PC-3 (cell line): ENCODE measurements around the gene PSMC6. TPM values are rescaled to one million over a fixed set of nuclear protein-coding genes. Genes with fewer than 3 reads are reported as not detected.

Source experiments
- ATAC-seq: fragments of 200-7000 bp; cut with Tn5 transposase; 2 replicates; pipeline ENCODE4 v1.9.1; 2020; ENCODE audit warnings: mild to moderate bottlenecking, moderate library complexity
- BruUV-seq: library from RNA; stranded (reverse); fragments of 400-500 nt; replicated peaks from 2 replicates; lab custom pipeline; 2021; lab: Mats Ljungman, UMichigan
- CTCF ChIA-PET: fragments of 300-600 bp; sonication (Branson Sonifier 250); formaldehyde crosslinking; loops from one replicate; lab custom pipeline; 2022; ENCODE audit warnings: antibody characterized with exemption; lab: Charles Lee
- POLR2A ChIA-PET: fragments of 300-600 bp; sonication (Branson Sonifier 250); formaldehyde crosslinking; loops from one replicate; lab custom pipeline; 2022; ENCODE audit warnings: antibody characterized with exemption; ENCODE audit not compliant: unreplicated experiment; lab: Charles Lee
- DNase-seq: peaks from one replicate; pipeline ENCODE4 v3.0.0-alpha.2; 2015
- H2AFZ ChIP-seq: fragments of 300-600 bp; sonication (generic); 2 replicates; pipeline ENCODE4 v1.6.0; 2016; ENCODE audit warnings: antibody characterized with exemption, low read length
- H3F3A ChIP-seq: fragments of 300-600 bp; sonication (generic); one replicate; pipeline ENCODE4 v1.6.0; 2017; ENCODE audit warnings: antibody characterized with exemption, low read length, control low read depth, mild to moderate bottlenecking; ENCODE audit not compliant: unreplicated experiment
- H3K27ac ChIP-seq: fragments of 300-600 bp; sonication (generic); 2 replicates; pipeline ENCODE4 v1.5.1; 2016; ENCODE audit warnings: mild to moderate bottlenecking, low read length
- H3K27me3 ChIP-seq: fragments of 300-600 bp; sonication (generic); 2 replicates; pipeline ENCODE4 v1.6.1; 2016; ENCODE audit warnings: low read length, mixed read lengths
- H3K36me3 ChIP-seq: fragments of 300-600 bp; sonication (generic); 2 replicates; pipeline ENCODE4 v1.6.1; 2016; ENCODE audit warnings: low read depth, mixed run types, low read length, mixed read lengths
- H3K4me1 ChIP-seq: fragments of 300-600 bp; sonication (generic); 2 replicates; pipeline ENCODE4 v1.5.1; 2016; ENCODE audit warnings: low read length; ENCODE audit not compliant: insufficient read depth
- H3K4me2 ChIP-seq: fragments of 300-600 bp; sonication (generic); 2 replicates; pipeline ENCODE4 v1.6.0; 2016; ENCODE audit warnings: low read length
- H3K4me3 ChIP-seq: fragments of 300-600 bp; sonication (generic); 2 replicates; pipeline ENCODE4 v1.5.1; 2016; ENCODE audit warnings: mild to moderate bottlenecking, low read length, mixed read lengths
- H3K79me2 ChIP-seq: fragments of 300-600 bp; sonication (generic); 2 replicates; pipeline ENCODE4 v1.6.1; 2017; ENCODE audit warnings: low read length, mixed read lengths
- H3K9ac ChIP-seq: fragments of 300-600 bp; sonication (generic); 2 replicates; pipeline ENCODE4 v1.6.0; 2016; ENCODE audit warnings: mild to moderate bottlenecking, low read length
- H3K9me2 ChIP-seq: fragments of 300-600 bp; sonication (generic); replicated peaks from 2 replicates; pipeline ENCODE4 v1.6.1; 2016; ENCODE audit warnings: mixed run types, low read length, mixed read lengths
- H3K9me3 ChIP-seq: fragments of 300-600 bp; sonication (generic); 2 replicates; pipeline ENCODE4 v1.6.1; 2016; ENCODE audit warnings: low read length, mixed read lengths
- H4K20me1 ChIP-seq: fragments of 300-600 bp; sonication (generic); 2 replicates; pipeline ENCODE4 v1.6.1; 2016; ENCODE audit warnings: low read length, mixed read lengths
- CTCF ChIP-seq: fragments of 300-600 bp; sonication (generic); conservative IDR thresholded peaks from 2 replicates; pipeline ENCODE4 v1.5.1; 2017; ENCODE audit warnings: antibody characterized with exemption, low read depth, mild to moderate bottlenecking, low read length
- EZH2 ChIP-seq: fragments of 300-600 bp; sonication (generic); IDR thresholded peaks from one replicate; pipeline ENCODE4 v1.6.1; 2017; ENCODE audit warnings: antibody characterized with exemption, mild to moderate bottlenecking, low read length; ENCODE audit not compliant: unreplicated experiment
- EZH2phosphoT487 ChIP-seq: fragments of 300-600 bp; sonication (generic); IDR thresholded peaks from 2 replicates; pipeline ENCODE4 v1.6.1; 2018; ENCODE audit warnings: mild to moderate bottlenecking, antibody characterized with exemption, low read length, borderline replicate concordance
- intact Hi-C: fragments of 100-400 bp; cut with micrococcal nuclease; formaldehyde crosslinking; loops from 2 replicates; pipeline ENCODE4 v1.9.0; 2023
- total RNA-seq: library from RNA; depleted of rRNA; stranded (reverse); fragments of >200 nt; gene quantifications from 2 replicates; pipeline ENCODE4 v1.2.3, GENCODE V29; 2014

PSMC6 gene
- total RNA-seq, 1 experiment from 2014 or later = 232 TPM

DNA sequence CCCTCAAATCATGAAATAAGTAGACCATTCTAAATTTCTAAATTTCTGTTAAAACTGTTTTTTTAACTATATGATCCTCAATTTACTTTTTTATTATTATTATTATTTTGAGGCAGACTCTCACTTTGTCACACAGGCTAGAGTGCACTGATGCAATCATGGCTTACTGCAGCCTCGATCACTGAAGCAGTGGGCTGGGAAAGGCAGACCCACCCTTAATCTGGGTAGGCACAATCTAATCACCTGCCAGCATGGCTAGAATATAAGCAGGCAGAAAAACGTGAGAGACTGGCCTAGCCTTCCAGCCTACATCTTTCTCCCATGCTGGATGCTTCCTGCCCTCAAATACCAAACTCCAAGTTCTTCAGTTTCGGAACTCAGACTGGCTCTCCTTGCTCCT is 14.0 kb upstream of the PSMC6 start:
- POLR2A ChIA-PET = interaction anchor here (0.6 kb wide), 1 partner anchor 15 kb away, joined by 6 read pairs; no protein-coding TSS in a partner anchor
- intact Hi-C loops = no loop called here

DNA sequence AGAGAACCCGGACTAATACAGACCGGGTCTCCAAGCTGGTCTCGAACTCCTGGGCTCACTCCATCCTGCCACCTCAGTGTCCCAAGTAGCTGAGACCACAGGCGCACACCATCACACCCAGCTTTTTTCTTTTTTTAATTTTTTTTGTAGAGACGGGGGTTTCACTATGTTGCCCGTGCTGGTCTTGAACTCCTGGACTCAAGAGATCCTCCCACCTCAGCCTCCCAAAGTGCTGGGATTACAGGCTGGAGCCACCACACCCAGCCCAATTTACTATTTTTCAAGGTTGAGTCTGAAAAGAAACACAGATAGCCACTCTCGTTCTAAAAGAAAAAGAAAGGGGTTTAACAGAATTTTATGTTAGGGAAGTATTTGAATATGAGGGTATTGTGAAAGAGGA is 13.5 kb upstream of the PSMC6 start:
- H3K79me2 ChIP-seq = peaks cover 69% of the 10 kb centered on the region
- intact Hi-C loops = no loop called here
- H3K4me3 ChIP-seq = peak overlapping the region; percentile 79
- no peaks in the 10 kb centered on the region for H3K27me3 ChIP-seq
- DNase-seq = no peak
- peak overlapping the region; percentile 96 for H3K9ac ChIP-seq
- ChIA-PET CTCF (interaction anchor here (0.5 kb wide), 1 partner anchor 228 kb away, joined by 11 read pairs; no protein-coding TSS in a partner anchor), POLR2A (interaction anchor here (0.6 kb wide), 1 partner anchor 15 kb away, joined by 6 read pairs; no protein-coding TSS in a partner anchor)
- TF ChIP-seq EZH2phosphoT487 = no peak
- no peak for TF ChIP-seq CTCF
- no peak for TF ChIP-seq EZH2
- ATAC-seq = no peak
- H3K9me2 ChIP-seq = no peaks in the 10 kb centered on the region
- H2AFZ ChIP-seq = no peak overlapping the region
- peaks cover 41% of the 10 kb centered on the region for H3K4me1 ChIP-seq
- H3K27ac ChIP-seq = no peak overlapping the region
- no peaks in the 10 kb centered on the region for H3K36me3 ChIP-seq
- BruUV-seq = no TSS peak
- H4K20me1 ChIP-seq = peaks cover 62% of the 10 kb centered on the region
- H3K9me3 ChIP-seq = no peaks in the 10 kb centered on the region
- H3K4me2 ChIP-seq = peak overlapping the region; percentile 90
- peaks cover 6% of the 10 kb centered on the region for H3F3A ChIP-seq

More for the DNA sequence above, 14.0 kb upstream of the PSMC6 start:
- no peaks in the 10 kb centered on the region for H3K27me3 ChIP-seq
- H3K4me2 ChIP-seq = peak overlapping the region; percentile 90
- H3K4me1 ChIP-seq = peaks cover 41% of the 10 kb centered on the region
- H3K9ac ChIP-seq = no peak overlapping the region
- H3K36me3 ChIP-seq = no peaks in the 10 kb centered on the region
- no TSS peak for BruUV-seq
- H3K9me2 ChIP-seq = no peaks in the 10 kb centered on the region
- H4K20me1 ChIP-seq = peaks cover 66% of the 10 kb centered on the region
- DNase-seq = no peak
- peak overlapping the region; percentile 79 for H3K4me3 ChIP-seq
- peaks cover 74% of the 10 kb centered on the region for H3K79me2 ChIP-seq
- no peak overlapping the region for H3K27ac ChIP-seq
- H2AFZ ChIP-seq = no peak overlapping the region
- TF ChIP-seq EZH2phosphoT487 (no peak), CTCF (no peak), EZH2 (no peak)
- no peaks in the 10 kb centered on the region for H3K9me3 ChIP-seq
- peaks cover 6% of the 10 kb centered on the region for H3F3A ChIP-seq
- ATAC-seq = no peak
- CTCF ChIA-PET = no interaction called here

- Histone ChIP-seq H2AFZ (peak overlapping the region; percentile 74), H3K36me3 (no peaks in the 10 kb centered on the region), H3K4me1 (peaks cover 46% of the 10 kb centered on the region), H3F3A (peaks cover 7% of the 10 kb centered on the region), H3K27ac (peak overlapping the region; percentile 87), H3K9ac (peak overlapping the region; percentile 96), H3K79me2 (peaks cover 55% of the 10 kb centered on the region), H3K4me3 (peak overlapping the region; percentile 79), H4K20me1 (peaks cover 48% of the 10 kb centered on the region), H3K27me3 (no peaks in the 10 kb centered on the region), H3K9me3 (no peaks in the 10 kb centered on the region), H3K9me2 (no peaks in the 10 kb centered on the region), H3K4me2 (peak overlapping the region; percentile 90)
- TF ChIP-seq EZH2 (no peak), CTCF (no peak)
- ChIA-PET CTCF (no interaction called here), POLR2A (interaction anchor here (0.6 to 1.3 kb wide), 4 partner anchors 13 to 134 kb away, joined by 3 to 9 read pairs (median 4); no protein-coding TSS in a partner anchor)
- intact Hi-C loops = no loop called here
- peak; percentile 23 for ATAC-seq
- BruUV-seq = no TSS peak
- DNase-seq = peak; percentile 72
Observed at GRCh38 chr14:52694761-52695480, 12.1 kb upstream of the PSMC6 start.
